ENCODE data around the gene ZNF367. TPM values are rescaled to one million over a fixed set of nuclear protein-coding genes. Genes with fewer than 3 reads are reported as not detected.

ZNF367 gene
- polyA plus RNA-seq, 1 of the 3 experiments (the other 2 are of a cell fraction) = 1.5 TPM

DNA sequence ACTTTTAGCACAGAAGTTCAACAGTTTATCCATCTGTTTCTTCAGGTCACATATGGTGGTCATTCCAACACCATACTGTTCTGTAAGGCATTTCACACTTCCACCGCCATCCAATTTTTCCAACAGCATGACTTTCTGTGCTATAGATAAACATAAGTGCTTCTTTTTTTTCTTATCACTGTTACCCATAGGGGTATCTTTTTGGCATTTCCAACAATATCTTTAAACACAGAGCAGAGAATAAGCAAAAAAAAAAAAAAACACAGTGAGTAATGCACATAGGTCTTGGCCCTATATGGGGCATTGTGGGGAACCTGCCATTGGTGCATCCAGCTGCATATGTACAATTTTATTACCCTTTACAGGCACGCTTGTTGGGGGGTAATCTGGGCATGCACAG, 12.2 kb upstream of the ZNF367 start:
- H3K9ac ChIP-seq = no peak overlapping the region
- CTCF ChIA-PET = interaction anchor here (1.5 to 1.7 kb wide), 2 partner anchors 22 to 103 kb away, joined by 4 read pairs; no protein-coding TSS in a partner anchor
- no peak overlapping the region for H2AFZ ChIP-seq (ENCODE audit: low read depth)
- TF ChIP-seq, protein P1, sequence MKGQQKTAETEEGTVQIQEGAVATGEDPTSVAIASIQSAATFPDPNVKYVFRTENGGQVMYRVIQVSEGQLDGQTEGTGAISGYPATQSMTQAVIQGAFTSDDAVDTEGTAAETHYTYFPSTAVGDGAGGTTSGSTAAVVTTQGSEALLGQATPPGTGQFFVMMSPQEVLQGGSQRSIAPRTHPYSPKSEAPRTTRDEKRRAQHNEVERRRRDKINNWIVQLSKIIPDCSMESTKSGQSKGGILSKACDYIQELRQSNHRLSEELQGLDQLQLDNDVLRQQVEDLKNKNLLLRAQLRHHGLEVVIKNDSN (IDR thresholded peaks at IDR 0.05; ENCODE audit: borderline replicate concordance, low read depth) = no peak
- TF ChIP-seq, protein P2, sequence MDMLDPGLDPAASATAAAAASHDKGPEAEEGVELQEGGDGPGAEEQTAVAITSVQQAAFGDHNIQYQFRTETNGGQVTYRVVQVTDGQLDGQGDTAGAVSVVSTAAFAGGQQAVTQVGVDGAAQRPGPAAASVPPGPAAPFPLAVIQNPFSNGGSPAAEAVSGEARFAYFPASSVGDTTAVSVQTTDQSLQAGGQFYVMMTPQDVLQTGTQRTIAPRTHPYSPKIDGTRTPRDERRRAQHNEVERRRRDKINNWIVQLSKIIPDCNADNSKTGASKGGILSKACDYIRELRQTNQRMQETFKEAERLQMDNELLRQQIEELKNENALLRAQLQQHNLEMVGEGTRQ (IDR thresholded peaks at IDR 0.05; ENCODE audit: borderline replicate concordance, low read depth, low read length) = no peak
- TF ChIP-seq SIN3A (IDR thresholded peaks at IDR 0.05; ENCODE audit: borderline replicate concordance, low read depth, low read length) (no peak), FOSL2 (IDR thresholded peaks at IDR 0.05; ENCODE audit: borderline replicate concordance, low read depth) (no peak), RFX5 (IDR thresholded peaks at IDR 0.05; ENCODE audit: low read length) (no peak), SMC3 (IDR thresholded peaks at IDR 0.05; ENCODE audit: low read depth, low read length) (no peak), EZH2phosphoT487 (IDR thresholded peaks at IDR 0.05; ENCODE audit: borderline replicate concordance, low read depth) (no peak), YY1 (IDR thresholded peaks at IDR 0.05; ENCODE audit: low read depth) (no peak), NFIC (IDR thresholded peaks at IDR 0.05; ENCODE audit: borderline replicate concordance) (no peak), RXRA (IDR thresholded peaks at IDR 0.05; ENCODE audit: borderline replicate concordance, low read depth) (no peak)
- TF ChIP-seq, protein P3, sequence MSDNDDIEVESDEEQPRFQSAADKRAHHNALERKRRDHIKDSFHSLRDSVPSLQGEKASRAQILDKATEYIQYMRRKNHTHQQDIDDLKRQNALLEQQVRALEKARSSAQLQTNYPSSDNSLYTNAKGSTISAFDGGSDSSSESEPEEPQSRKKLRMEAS (IDR thresholded peaks at IDR 0.05; ENCODE audit: low read depth) = no peak
- TF ChIP-seq, protein P4, sequence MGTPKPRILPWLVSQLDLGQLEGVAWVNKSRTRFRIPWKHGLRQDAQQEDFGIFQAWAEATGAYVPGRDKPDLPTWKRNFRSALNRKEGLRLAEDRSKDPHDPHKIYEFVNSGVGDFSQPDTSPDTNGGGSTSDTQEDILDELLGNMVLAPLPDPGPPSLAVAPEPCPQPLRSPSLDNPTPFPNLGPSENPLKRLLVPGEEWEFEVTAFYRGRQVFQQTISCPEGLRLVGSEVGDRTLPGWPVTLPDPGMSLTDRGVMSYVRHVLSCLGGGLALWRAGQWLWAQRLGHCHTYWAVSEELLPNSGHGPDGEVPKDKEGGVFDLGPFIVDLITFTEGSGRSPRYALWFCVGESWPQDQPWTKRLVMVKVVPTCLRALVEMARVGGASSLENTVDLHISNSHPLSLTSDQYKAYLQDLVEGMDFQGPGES (IDR thresholded peaks at IDR 0.05; ENCODE audit: low read depth, low read length) = no peak
- H3K4me1 ChIP-seq (ENCODE audit: control insufficient read depth in 1 of 2, insufficient read depth in 2 of 2, low read depth in 1 of 2, low read length in 1 of 2) = no peaks in the 10 kb centered on the region
- no peak overlapping the region for H3K27ac ChIP-seq (ENCODE audit: low read depth in 2 of 2, low read length in 1 of 2)
- POLR2A ChIA-PET = no interaction called here
- H3K4me3 ChIP-seq (ENCODE audit: low read depth in 2 of 2, low read length in 1 of 2) = no peak overlapping the region
- 92% methylated on average over 2 of the region's 2 CpGs for WGBS (ENCODE audit: low lambda C conversion rate)
- H4K20me1 ChIP-seq (ENCODE audit: insufficient read depth) = no peaks in the 10 kb centered on the region
- H3K27me3 ChIP-seq (ENCODE audit: insufficient read depth) = no peaks in the 10 kb centered on the region
- no peaks in the 10 kb centered on the region for H3K9me2 ChIP-seq
- no peaks in the 10 kb centered on the region for H3K36me3 ChIP-seq (replicated peaks in 1 of 2; ENCODE audit: control insufficient read depth in 1 of 2, insufficient read depth in 2 of 2, low read length in 1 of 2)
- no peak overlapping the region for H3K4me2 ChIP-seq
- H3K79me2 ChIP-seq (ENCODE audit: insufficient read depth) = no peaks in the 10 kb centered on the region
- H3F3A ChIP-seq (replicated peaks; ENCODE audit: insufficient read depth) = no peaks in the 10 kb centered on the region
- H3K9me3 ChIP-seq = no peaks in the 10 kb centered on the region
- no peak for DNase-seq

DNA sequence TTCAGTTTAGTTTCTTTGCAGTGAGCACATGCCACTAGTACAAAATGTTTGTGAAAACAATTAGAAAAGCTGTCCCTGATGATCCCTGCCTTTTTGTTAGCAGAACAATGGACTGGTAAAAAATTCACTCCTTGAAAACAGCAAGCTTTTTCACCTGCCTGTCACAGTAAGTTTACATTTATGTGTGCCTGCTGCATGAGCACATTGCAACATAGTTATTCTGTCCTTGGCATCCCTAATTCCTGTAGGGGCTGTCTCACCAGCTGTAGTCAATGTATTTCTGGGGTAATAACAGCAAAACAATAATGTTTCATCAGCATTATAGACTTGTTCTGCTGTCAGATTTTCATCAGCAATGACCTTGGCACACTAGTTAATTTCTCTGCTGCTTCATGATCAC, 11.6 kb upstream of the ZNF367 start:
- Histone ChIP-seq H4K20me1 (ENCODE audit: insufficient read depth) (no peaks in the 10 kb centered on the region), H3K9ac (no peak overlapping the region), H3K4me2 (no peak overlapping the region), H3K36me3 (replicated peaks in 1 of 2; ENCODE audit: control insufficient read depth in 1 of 2, insufficient read depth in 2 of 2, low read length in 1 of 2) (no peaks in the 10 kb centered on the region), H3K79me2 (ENCODE audit: insufficient read depth) (no peaks in the 10 kb centered on the region), H3K9me3 (no peaks in the 10 kb centered on the region), H3K27me3 (ENCODE audit: insufficient read depth) (no peaks in the 10 kb centered on the region), H2AFZ (ENCODE audit: low read depth) (no peak overlapping the region), H3K4me3 (ENCODE audit: low read depth in 2 of 2, low read length in 1 of 2) (no peak overlapping the region), H3K9me2 (no peaks in the 10 kb centered on the region), H3F3A (replicated peaks; ENCODE audit: insufficient read depth) (no peaks in the 10 kb centered on the region), H3K27ac (ENCODE audit: low read depth in 2 of 2, low read length in 1 of 2) (no peak overlapping the region), H3K4me1 (ENCODE audit: control insufficient read depth in 1 of 2, insufficient read depth in 2 of 2, low read depth in 1 of 2, low read length in 1 of 2) (no peaks in the 10 kb centered on the region)
- POLR2A ChIA-PET = no interaction called here
- CTCF ChIA-PET = interaction anchor here (1.1 to 1.7 kb wide), 3 partner anchors 12 to 102 kb away, joined by 3 to 4 read pairs (median 4); no protein-coding TSS in a partner anchor
- DNase-seq = no peak
- TF ChIP-seq, protein P4 (IDR thresholded peaks at IDR 0.05; ENCODE audit: low read depth, low read length) = no peak
- TF ChIP-seq, protein P1 (IDR thresholded peaks at IDR 0.05; ENCODE audit: borderline replicate concordance, low read depth) = no peak
- TF ChIP-seq GATA2 (CRISPR knock-in tag; IDR thresholded peaks at IDR 0.05) = no peak
- no peak for TF ChIP-seq TEAD4 (IDR thresholded peaks at IDR 0.05; ENCODE audit: borderline replicate concordance, insufficient read depth)
- no peak for TF ChIP-seq POLR2AphosphoS5 (IDR thresholded peaks at IDR 0.05; ENCODE audit: low read depth, low read length)
- TF ChIP-seq JUND (IDR thresholded peaks at IDR 0.05) = no peak
- no peak for TF ChIP-seq TCF12 (IDR thresholded peaks at IDR 0.05)
- TF ChIP-seq, protein P5, sequence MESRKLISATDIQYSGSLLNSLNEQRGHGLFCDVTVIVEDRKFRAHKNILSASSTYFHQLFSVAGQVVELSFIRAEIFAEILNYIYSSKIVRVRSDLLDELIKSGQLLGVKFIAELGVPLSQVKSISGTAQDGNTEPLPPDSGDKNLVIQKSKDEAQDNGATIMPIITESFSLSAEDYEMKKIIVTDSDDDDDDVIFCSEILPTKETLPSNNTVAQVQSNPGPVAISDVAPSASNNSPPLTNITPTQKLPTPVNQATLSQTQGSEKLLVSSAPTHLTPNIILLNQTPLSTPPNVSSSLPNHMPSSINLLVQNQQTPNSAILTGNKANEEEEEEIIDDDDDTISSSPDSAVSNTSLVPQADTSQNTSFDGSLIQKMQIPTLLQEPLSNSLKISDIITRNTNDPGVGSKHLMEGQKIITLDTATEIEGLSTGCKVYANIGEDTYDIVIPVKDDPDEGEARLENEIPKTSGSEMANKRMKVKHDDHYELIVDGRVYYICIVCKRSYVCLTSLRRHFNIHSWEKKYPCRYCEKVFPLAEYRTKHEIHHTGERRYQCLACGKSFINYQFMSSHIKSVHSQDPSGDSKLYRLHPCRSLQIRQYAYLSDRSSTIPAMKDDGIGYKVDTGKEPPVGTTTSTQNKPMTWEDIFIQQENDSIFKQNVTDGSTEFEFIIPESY (IDR thresholded peaks at IDR 0.05; ENCODE audit: borderline replicate concordance, low read depth) = no peak
- no peak for TF ChIP-seq SMC3 (IDR thresholded peaks at IDR 0.05; ENCODE audit: low read depth, low read length)
- no peak for TF ChIP-seq RFX5 (IDR thresholded peaks at IDR 0.05; ENCODE audit: low read length)
